Ascending aorta (tissue), 2 donors: ENCODE data around the gene MED25. TPM values are rescaled to one million over a fixed set of nuclear protein-coding genes. Genes with fewer than 3 reads are reported as not detected.

Experiments
- DNase-seq, 2 donors: peaks; one replicate each; pipeline ENCODE4 v3.0.0-alpha.2; 2019; ENCODE audit warnings: low spot score in 2 of 2
- H3K27ac ChIP-seq, 2 donors: fragments of 200-600 bp; sonication (generic); one replicate each; pipeline ENCODE4 v1.5.1; 2016 to 2017; ENCODE audit warnings: mild to moderate bottlenecking in 1 of 2
- H3K27me3 ChIP-seq: fragments of 200-600 bp; sonication (generic); one replicate; pipeline ENCODE4 v1.5.1; 2017
- H3K36me3 ChIP-seq, 2 donors: fragments of 200-600 bp; sonication (generic); one replicate each; pipeline ENCODE4 v1.5.1; 2016
- H3K4me1 ChIP-seq, 2 donors: fragments of 200-600 bp; sonication (generic); one replicate each; pipeline ENCODE4 v1.5.1; 2016 to 2017; ENCODE audit warnings: mild to moderate bottlenecking in 1 of 2
- H3K4me3 ChIP-seq, 2 donors: fragments of 200-600 bp; sonication (generic); one replicate each; pipeline ENCODE4 v1.5.1; 2016 to 2017; ENCODE audit warnings: mild to moderate bottlenecking in 1 of 2
- H3K9me3 ChIP-seq, 2 donors: fragments of 200-600 bp; sonication (generic); one replicate each; pipeline ENCODE4 v1.5.1; 2016
- intact Hi-C: fragments of 100-400 bp; cut with DNase I; formaldehyde crosslinking; loops from one replicate; pipeline ENCODE4 v1.15.1; 2023
- total RNA-seq: library from RNA; depleted of rRNA; stranded (reverse); fragments of >200 nt; gene quantifications from one replicate; pipeline ENCODE4 v1.1.0, GENCODE V29; 2016
- TF ChIP-seq, protein P1 (sequence below), 3 experiments: fragments of 200-600 bp in 2 of 3; fragments of 450-650 bp in 1 of 3; sonication (generic) in 2 of 3; IDR thresholded peaks; one replicate each; pipeline ENCODE4 v1.5.1; 2016 to 2019; ENCODE audit warnings: antibody characterized with exemption in 3 of 3, mild to moderate bottlenecking in 1 of 3, moderate library complexity in 1 of 3

MED25 gene
- total RNA-seq, 1 donor from 2014 or later = 54.0 TPM

DNA sequence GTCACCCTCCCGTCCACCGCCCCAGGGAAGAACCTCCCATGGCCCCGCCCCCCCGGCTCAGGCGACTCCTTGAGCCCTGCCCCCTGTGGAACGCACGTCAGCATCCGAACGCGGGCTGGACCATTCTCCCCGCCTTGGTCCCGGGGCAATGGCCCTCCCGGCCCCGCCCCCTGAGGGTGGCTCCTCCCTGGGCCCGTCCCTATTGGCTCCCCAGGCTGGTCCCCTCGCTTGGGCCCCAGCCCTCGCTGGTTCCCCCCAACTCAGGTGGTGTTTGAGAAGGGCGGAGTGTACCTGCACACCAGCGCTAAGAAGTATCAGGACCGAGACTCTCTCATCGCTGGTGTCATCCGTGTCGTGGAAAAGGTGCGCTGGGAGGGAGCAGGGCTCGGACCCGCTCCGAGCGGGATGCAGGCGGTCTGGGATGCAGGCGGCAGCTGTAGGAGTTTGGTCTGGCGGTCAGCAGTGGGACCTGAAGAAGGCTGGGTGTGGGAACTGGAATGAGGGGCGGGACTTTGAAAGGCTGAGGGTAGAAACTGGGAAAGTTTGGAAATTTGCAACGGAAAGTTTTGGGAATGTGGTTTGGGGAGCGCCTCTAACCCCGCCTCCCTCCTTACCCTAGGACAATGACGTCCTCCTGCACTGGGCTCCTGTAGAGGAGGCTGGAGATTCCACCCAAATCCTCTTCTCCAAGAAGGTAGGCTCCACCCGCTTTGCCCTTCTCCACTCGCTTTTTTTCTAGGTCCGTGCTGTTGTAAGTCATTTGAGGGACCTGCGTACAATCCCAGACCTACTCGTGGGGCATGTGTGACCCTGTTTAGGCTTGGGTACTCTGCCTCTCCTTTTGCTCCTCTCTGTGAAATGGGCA is 60.0 kb downstream of the MED25 start:
- intact Hi-C loops = loop anchor here (1.0 to 2.0 kb wide), 4 partner anchors 51 to 499 kb away; partner anchors contain the start of genes ATF5, FUZ, NR1H2 and NUP62
- Histone ChIP-seq H3K27me3 (no peaks in the 10 kb centered on the region), H3K4me1 (peaks cover 11 to 23% of the 10 kb centered on the region in 2 donors)

DNA sequence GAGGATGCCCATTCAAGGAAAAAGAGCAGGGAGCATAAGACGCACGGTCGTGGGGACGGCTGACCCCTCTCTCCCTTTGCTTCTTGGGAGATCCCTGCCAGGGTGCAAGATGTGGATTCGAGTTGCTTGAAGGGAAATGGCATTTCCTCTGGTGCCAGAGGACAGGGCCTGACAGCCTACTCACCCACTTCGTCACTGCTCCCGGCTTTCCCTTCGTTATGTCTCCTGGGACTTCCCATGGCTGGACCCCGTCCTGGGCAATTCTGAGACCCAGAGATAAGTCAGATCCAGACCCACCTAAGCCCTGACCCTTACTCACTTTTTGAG is 60.6 kb downstream of the MED25 start:
- intact Hi-C loops = no loop called here
- H3K36me3 ChIP-seq = peaks cover 46 to 47% of the 10 kb centered on the region in 2 donors

More for the DNA sequence above, 60.0 kb downstream of the MED25 start:
- H3K27ac ChIP-seq = peak overlapping the region; percentile 99
- no peaks in the 10 kb centered on the region for H3K9me3 ChIP-seq
- H3K36me3 ChIP-seq = peaks cover 40 to 41% of the 10 kb centered on the region in 2 donors
- DNase-seq = peak; percentile 94 to 99
- peak overlapping the region; percentile 80 to 85 for H3K4me3 ChIP-seq
- TF ChIP-seq, protein P1, sequence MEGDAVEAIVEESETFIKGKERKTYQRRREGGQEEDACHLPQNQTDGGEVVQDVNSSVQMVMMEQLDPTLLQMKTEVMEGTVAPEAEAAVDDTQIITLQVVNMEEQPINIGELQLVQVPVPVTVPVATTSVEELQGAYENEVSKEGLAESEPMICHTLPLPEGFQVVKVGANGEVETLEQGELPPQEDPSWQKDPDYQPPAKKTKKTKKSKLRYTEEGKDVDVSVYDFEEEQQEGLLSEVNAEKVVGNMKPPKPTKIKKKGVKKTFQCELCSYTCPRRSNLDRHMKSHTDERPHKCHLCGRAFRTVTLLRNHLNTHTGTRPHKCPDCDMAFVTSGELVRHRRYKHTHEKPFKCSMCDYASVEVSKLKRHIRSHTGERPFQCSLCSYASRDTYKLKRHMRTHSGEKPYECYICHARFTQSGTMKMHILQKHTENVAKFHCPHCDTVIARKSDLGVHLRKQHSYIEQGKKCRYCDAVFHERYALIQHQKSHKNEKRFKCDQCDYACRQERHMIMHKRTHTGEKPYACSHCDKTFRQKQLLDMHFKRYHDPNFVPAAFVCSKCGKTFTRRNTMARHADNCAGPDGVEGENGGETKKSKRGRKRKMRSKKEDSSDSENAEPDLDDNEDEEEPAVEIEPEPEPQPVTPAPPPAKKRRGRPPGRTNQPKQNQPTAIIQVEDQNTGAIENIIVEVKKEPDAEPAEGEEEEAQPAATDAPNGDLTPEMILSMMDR (IDR thresholded peaks at IDR 0.05) = no peak

DNA sequence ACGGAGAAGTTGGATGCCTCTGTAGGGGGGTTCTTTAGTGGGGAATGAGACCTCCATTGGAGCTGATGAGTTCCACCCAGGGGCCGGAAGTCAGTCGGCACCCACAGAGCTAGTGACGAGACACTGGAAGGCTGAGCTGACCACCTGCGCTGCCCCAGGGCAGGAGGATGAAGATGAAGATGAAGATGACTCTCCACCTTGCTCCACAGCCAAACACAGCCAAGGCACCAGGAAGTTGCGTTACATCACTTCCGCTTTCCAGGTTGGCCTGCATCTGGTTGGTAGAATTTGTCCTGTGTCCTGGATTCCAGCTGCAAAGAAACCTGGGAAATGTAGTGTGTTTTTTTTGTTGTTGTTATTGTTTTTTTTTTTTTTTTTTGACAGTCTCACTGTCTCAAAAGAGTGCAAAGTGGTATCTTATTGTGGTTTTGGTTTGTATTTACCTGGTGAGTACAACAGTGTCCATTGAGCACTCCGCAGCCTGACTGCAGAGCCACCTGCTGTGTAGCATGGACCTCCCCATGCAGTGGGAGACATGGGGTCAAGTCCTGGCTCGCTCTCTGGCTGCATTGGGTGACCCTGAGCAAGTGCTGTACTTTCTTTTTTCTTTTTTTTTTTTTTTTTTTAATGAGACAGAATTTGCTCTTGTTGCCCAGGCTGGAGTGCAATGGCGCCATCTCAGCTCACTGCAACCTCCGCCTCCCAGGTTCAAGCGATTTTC is 61.3 kb downstream of the MED25 start:
- H3K27me3 ChIP-seq = no peaks in the 10 kb centered on the region
- TF ChIP-seq, protein P1 (IDR thresholded peaks at IDR 0.05) = no peak
- intact Hi-C loops = no loop called here
- H3K4me1 ChIP-seq = peaks cover 11 to 23% of the 10 kb centered on the region in 2 donors
- H3K4me3 ChIP-seq = no peak overlapping the region
- H3K9me3 ChIP-seq = no peaks in the 10 kb centered on the region
- DNase-seq = no peak
- no peak overlapping the region for H3K27ac ChIP-seq
- H3K36me3 ChIP-seq = peaks cover 53 to 54% of the 10 kb centered on the region in 2 donors

More for the DNA sequence above, 60.6 kb downstream of the MED25 start:
- peak overlapping the region in 1 of 2 donors; percentile 99 for H3K27ac ChIP-seq
- H3K9me3 ChIP-seq = no peaks in the 10 kb centered on the region
- H3K27me3 ChIP-seq = no peaks in the 10 kb centered on the region
- peak overlapping the region; percentile 80 to 85 for H3K4me3 ChIP-seq
- DNase-seq = no peak
- H3K4me1 ChIP-seq = peaks cover 11 to 23% of the 10 kb centered on the region in 2 donors
- TF ChIP-seq, protein P1 (IDR thresholded peaks at IDR 0.05) = no peak

DNA sequence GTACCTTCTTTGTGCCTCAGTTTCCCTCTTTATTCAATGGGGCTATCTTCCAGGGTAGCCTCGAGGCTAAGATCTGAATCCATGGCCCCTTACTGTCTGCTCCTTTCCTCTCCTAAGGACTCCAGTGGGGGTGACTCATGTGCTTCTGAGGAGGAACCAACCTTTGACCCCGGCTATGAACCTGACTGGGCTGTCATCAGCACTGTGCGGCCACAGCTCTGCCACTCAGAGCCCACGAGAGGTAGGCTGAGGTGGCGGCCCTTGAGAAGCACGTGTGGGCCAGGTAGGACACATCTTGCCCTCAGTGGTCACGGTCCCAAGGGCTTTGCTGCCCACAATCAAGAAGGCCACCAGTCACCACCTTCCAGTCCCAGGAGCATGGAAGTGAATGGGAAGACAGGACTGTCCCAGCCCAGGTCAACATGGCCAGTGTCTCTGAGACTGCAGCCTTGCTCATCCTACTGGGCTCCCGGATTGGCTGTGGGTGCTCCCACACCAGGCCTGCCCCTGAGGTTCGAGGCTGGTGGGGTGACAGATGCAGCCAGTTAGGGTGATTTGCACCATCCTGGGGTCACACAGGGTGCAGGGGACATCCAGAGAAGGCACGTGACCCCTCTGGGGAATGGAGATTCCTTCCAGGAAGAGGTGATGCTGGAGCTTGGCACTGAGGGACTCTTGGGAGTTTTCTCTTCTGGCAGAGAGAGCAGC is 62.2 kb downstream of the MED25 start:
- DNase-seq = no peak
- Histone ChIP-seq H3K36me3 (peaks cover 62 to 63% of the 10 kb centered on the region in 2 donors), H3K27me3 (no peaks in the 10 kb centered on the region), H3K27ac (no peak overlapping the region), H3K9me3 (no peaks in the 10 kb centered on the region), H3K4me1 (peaks cover 11 to 17% of the 10 kb centered on the region in 2 donors), H3K4me3 (no peak overlapping the region)
- TF ChIP-seq, protein P1 (IDR thresholded peaks at IDR 0.05) = no peak
- intact Hi-C loops = no loop called here

DNA sequence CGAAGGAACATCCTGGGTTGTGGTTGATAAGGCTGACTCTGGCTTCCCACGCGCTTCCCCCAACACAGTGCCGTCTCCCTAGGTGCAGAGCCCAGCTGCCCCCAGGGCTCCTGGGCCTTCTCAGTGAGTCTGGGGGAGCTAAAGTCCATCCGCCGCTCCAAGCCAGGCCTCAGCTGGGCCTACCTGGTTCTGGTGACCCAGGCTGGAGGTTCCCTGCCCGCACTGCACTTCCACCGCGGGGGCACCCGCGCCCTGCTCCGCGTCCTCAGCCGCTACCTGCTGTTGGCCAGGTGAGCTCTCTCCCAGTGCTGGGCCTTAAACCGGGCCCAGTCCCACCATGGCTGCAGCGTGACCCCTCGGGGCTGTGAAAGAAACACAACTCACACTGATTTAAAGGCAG is 63.1 kb downstream of the MED25 start:
- no peaks in the 10 kb centered on the region for H3K27me3 ChIP-seq
- no peak overlapping the region for H3K27ac ChIP-seq
- H3K9me3 ChIP-seq = no peaks in the 10 kb centered on the region
- intact Hi-C loops = no loop called here
- H3K4me1 ChIP-seq = peaks cover 7 to 13% of the 10 kb centered on the region in 2 donors
- TF ChIP-seq, protein P1 (IDR thresholded peaks at IDR 0.05) = no peak
- DNase-seq = no peak
- peaks cover 67 to 68% of the 10 kb centered on the region in 2 donors for H3K36me3 ChIP-seq
- H3K4me3 ChIP-seq = no peak overlapping the region
